K562 (cell line): ENCODE measurements around the gene PPIAL4G. TPM values are rescaled to one million over a fixed set of nuclear protein-coding genes. Genes with fewer than 3 reads are reported as not detected.

Experiments used
- ARID4B ChIP-seq: sonication (generic); formaldehyde crosslinking; IDR thresholded peaks from 2 replicates; pipeline ENCODE4 v1.8.0; 2022; ENCODE audit warnings: mild to moderate bottlenecking, missing genetic modification reagents
- ERF ChIP-seq: fragments of 450-650 bp; formaldehyde crosslinking; IDR thresholded peaks from 2 replicates; pipeline ENCODE4 v1.4.0; 2020; ENCODE audit warnings: mild to moderate bottlenecking, mixed read lengths
- FOXP1 ChIP-seq: sonication (generic); formaldehyde crosslinking; IDR thresholded peaks from 2 replicates; pipeline ENCODE4 v1.8.0; 2022; ENCODE audit warnings: mild to moderate bottlenecking, missing genetic modification reagents
- HBP1 ChIP-seq: fragments of 450-650 bp; formaldehyde crosslinking; IDR thresholded peaks from 2 replicates; pipeline ENCODE4 v1.4.0; 2022; ENCODE audit warnings: missing genetic modification characterization
- HNRNPLL ChIP-seq: fragments of 200-400 bp; formaldehyde crosslinking; IDR thresholded peaks from 2 replicates; pipeline ENCODE4 v1.6.1; 2017; ENCODE audit warnings: low read length, low read depth, mild to moderate bottlenecking; ENCODE audit not compliant: poor library complexity, severe bottlenecking
- KDM4B ChIP-seq, 2 experiments: fragments of 450-650 bp in 1 of 2; sonication (generic) in 1 of 2; IDR thresholded peaks; 2 replicates each; pipeline ENCODE4 v1.6.1; 2016 to 2017; ENCODE audit warnings: borderline replicate concordance in 2 of 2, antibody characterized with exemption in 1 of 2, low read depth in 1 of 2, mild to moderate bottlenecking in 1 of 2
- KLF6 ChIP-seq: fragments of 250-450 bp; sonication (Bioruptor Pico); IDR thresholded peaks from 2 replicates; pipeline ENCODE4 v1.4.0; 2020; ENCODE audit warnings: mild to moderate bottlenecking, moderate library complexity, borderline replicate concordance
- PHF21A ChIP-seq: fragments of 450-650 bp; IDR thresholded peaks from 2 replicates; pipeline ENCODE4 v1.6.1; 2017; ENCODE audit warnings: low read depth, borderline replicate concordance
- PML ChIP-seq: IDR thresholded peaks from 2 replicates; pipeline ENCODE4 v1.6.1; 2012; ENCODE audit warnings: low read length, inconsistent platforms
- RREB1 ChIP-seq: fragments of 250-450 bp; sonication (Bioruptor Pico); IDR thresholded peaks from 2 replicates; pipeline ENCODE4 v1.4.0; 2020
- STAT5A ChIP-seq: IDR thresholded peaks from 2 replicates; pipeline ENCODE4 v1.6.1; 2012; ENCODE audit warnings: low read length, inconsistent platforms, borderline replicate concordance
- TAF1 ChIP-seq: IDR thresholded peaks from 2 replicates; pipeline ENCODE4 v1.6.1; 2011; ENCODE audit warnings: mild to moderate bottlenecking, low read length, moderate library complexity; ENCODE audit not compliant: insufficient read depth, control insufficient read depth, severe bottlenecking; ENCODE audit errors: extremely low read depth
- ZNF324 ChIP-seq: fragments of 250-450 bp; sonication (Bioruptor Pico); IDR thresholded peaks from 2 replicates; pipeline ENCODE4 v1.4.0; 2020; ENCODE audit warnings: mild to moderate bottlenecking
- ZNF584 ChIP-seq: fragments of 200-800 bp; sonication (Bioruptor generic); IDR thresholded peaks from 2 replicates; pipeline ENCODE4 v1.6.1; 2016; ENCODE audit warnings: low read depth, mild to moderate bottlenecking, missing genetic modification characterization, missing compliant biosample characterization
- polyA plus RNA-seq, 8 experiments: library from polyadenylated mRNA; depleted of rRNA in 4 of 8; stranded (reverse) in 5 of 8; unstranded in 3 of 8; fragments of >200 nt; fragmentation: Nextera tagmentation in 2 of 8; fragmentation: Illumina TruSeq in 1 of 8; extraction: Ambion mirVana in 2 of 8; extraction: Trizol in 1 of 8; gene quantifications; 2 replicates each; pipeline versions ENCODE4 v1.2.1 to v1.2.3, GENCODE V29; 2011 to 2014; ENCODE audit warnings: inconsistent platforms in 1 of 8, missing spikeins in 1 of 8
- total RNA-seq, 7 experiments: library from RNA; depleted of rRNA in 6 of 7; stranded (reverse); fragments of >200 nt in 6 of 7; fragmentation: Illumina TruSeq in 2 of 7; extraction: Trizol in 2 of 7; gene quantifications; 2 replicates each; pipeline versions ENCODE4 v1.2.1 to v1.2.3, GENCODE V29; 2011 to 2021; ENCODE audit warnings: low replicate concordance in 1 of 7

The PPIAL4G gene
- total and polyA plus RNA-seq, 9 of the 15 experiments (the other 6 are each of a cell fraction or from before 2014, with no cell fraction given) = not detected

- TF ChIP-seq RREB1 (peak; percentile 91), ARID4B (CRISPR knock-in tag) (peak; percentile 92), KDM4B (IDR thresholded peaks at IDR 0.05; ENCODE audit: borderline replicate concordance in 2 of 2, low read depth in 1 of 2) (peak in 1 of 2 experiments; percentile 100; a peak in 2 of 4 replicates), ZNF584 (CRISPR knock-in tag) (0 out of 2 replicates have a peak, but pooled peaks have one; percentile 60), PML (peak; percentile 99), HNRNPLL (peak; percentile 53), PHF21A (peak; percentile 95), ZNF324 (CRISPR knock-in tag) (peak; percentile 84), ERF (CRISPR knock-in tag) (peak; percentile 100), TAF1 (peak; percentile 67), FOXP1 (CRISPR knock-in tag) (peak; percentile 96), HBP1 (peak; percentile 100), KLF6 (peak; percentile 82), STAT5A (peak; percentile 83)
Observed at GRCh38 chr1:148522561-148523204, 39.6 kb upstream of the PPIAL4G start (continued).
